GM19240 (cell line): Measurements from ENCODE around the gene PSD.

Experiments
- DNase-seq: peaks from one replicate; pipeline ENCODE4 v3.0.0; 2011; ENCODE audit warnings: low spot score; ENCODE audit not compliant: insufficient read length

PSD gene

GRCh38 chr10:102420181-102420713 lies 1.7 kb upstream of the PSD start:
- DNase-seq, result no peak

- DNase-seq, result no peak
Measured at GRCh38 chr10:102419269-102420180, 940 bp upstream of the PSD start.

GRCh38 chr10:102416695-102417094 lies 1.9 kb downstream of the PSD start:
- DNase-seq, result no peak

- no peak for DNase-seq
Measured at GRCh38 chr10:102416283-102416682, 2.3 kb downstream of the PSD start.

GRCh38 chr10:102414749-102415148 lies 3.8 kb downstream of the PSD start:
- no peak for DNase-seq

- no peak for DNase-seq
Measured at GRCh38 chr10:102413806-102414561, 4.6 kb downstream of the PSD start.

- peak; percentile 78 for DNase-seq
Measured at GRCh38 chr10:102413053-102413705, 5.4 kb downstream of the PSD start.

- no peak for DNase-seq
Measured at GRCh38 chr10:102412293-102412692, 6.3 kb downstream of the PSD start.

GRCh38 chr10:102411341-102412255 lies 7.0 kb downstream of the PSD start:
- DNase-seq, result no peak

GRCh38 chr10:102410429-102411073 lies 8.0 kb downstream of the PSD start:
- DNase-seq, result no peak

GRCh38 chr10:102409604-102410428 lies 8.8 kb downstream of the PSD start:
- no peak for DNase-seq

GRCh38 chr10:102408728-102409603 lies 9.6 kb downstream of the PSD start:
- DNase-seq, result no peak

GRCh38 chr10:102408131-102408727 lies 10.4 kb downstream of the PSD start:
- DNase-seq, result no peak

- DNase-seq, result no peak
Measured at GRCh38 chr10:102407425-102408130, 11.0 kb downstream of the PSD start.

GRCh38 chr10:102406815-102407214 lies 11.8 kb downstream of the PSD start:
- DNase-seq, result no peak

GRCh38 chr10:102405632-102406031 lies 13.0 kb downstream of the PSD start:
- DNase-seq, result no peak

- no peak for DNase-seq
Measured at GRCh38 chr10:102405108-102405571, 13.4 kb downstream of the PSD start.
